ACHN (cell line): ENCODE results near the gene PRKD1.
"Not testable (repeated sequence)": the region's sequence is repeated elsewhere in the genome, so short reads cannot be mapped to it uniquely, and the experiment has no call there.

ENCODE experiments used
- DNase-seq: peaks from one replicate; pipeline ENCODE4 v3.0.0-alpha.2; 2015
- in situ Hi-C: cut with HindIII; loops from 2 replicates; pipeline ENCODE4 v1.10.0; 2017; ENCODE audit warnings: low sequenced_read_pairs, low pct_ligation_motif_present, low pct_unique_long_range_greater_than_20kb

The PRKD1 gene

DNA sequence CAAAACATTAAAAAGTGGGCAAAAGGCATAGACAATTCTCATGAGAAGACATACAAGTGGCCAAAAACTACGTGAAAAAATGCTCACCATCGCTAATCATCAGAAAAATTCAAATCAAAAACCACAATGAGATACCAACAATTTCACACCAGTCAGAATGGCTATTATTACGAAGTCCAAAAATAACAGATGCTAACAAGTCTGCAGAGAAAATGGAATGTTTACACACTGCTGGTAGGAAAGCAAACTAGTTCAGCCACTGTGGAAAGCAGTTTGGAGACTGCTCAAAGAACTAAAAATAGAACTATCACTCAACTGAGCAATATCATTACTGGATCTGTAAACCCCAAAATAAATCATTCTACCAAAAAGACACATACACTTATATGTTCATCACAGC, 76.2 kb downstream of the PRKD1 start:
- in situ Hi-C loops, result no loop called here

DNA sequence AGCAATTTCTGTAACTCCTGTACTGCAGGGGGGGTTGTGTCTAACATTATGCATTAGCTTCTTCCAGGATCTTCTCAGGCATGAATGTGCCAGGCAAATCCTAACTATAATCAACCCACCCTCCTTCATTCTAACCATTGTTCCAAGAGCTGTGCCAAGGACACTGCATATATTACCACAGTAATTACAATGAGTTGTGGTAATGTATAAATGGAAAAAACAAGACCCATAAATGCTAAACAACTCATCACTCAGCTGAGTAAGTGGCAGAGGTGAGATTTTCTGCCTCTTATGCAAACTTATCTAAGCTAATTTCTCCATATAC, 80.6 kb downstream of the PRKD1 start:
- in situ Hi-C loops, result no loop called here
- no peak for DNase-seq

More for the DNA sequence above, 76.2 kb downstream of the PRKD1 start:
- DNase-seq, result no peak

DNA sequence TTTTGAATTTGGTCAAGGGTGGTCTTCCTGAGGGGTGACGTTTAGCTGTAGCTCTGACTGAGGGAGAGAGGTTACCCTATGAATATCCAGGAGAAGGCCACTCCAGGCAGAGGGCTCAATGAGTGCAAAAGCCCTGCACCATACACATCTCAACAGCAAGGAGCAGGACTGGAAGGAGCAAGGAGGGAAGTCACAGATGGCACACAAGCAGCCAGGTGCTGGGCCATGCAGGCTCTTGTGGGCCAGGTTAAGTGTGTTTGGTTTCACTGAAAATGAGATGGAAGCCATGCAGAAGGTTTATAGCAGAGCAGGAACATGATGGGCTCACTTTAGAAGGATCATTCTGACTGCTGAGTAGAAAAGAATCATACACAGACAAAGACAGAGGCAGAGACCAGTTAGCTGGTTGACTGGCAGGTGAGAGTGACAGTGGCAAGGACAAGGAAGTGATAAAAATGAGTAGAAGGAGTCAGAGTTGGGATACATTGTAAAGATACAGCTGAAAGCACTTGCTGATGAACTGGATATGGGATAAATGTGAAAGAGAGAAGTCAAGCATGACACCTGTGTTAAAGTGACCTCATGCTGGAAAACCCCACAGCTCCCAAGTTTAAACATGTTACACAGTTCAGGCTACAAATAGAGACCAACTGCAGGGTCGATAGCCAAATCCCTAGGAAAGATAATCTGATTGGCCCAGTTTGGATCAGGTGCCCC, 81.2 kb downstream of the PRKD1 start:
- in situ Hi-C loops, result no loop called here
- DNase-seq, result peak; percentile 72

DNA sequence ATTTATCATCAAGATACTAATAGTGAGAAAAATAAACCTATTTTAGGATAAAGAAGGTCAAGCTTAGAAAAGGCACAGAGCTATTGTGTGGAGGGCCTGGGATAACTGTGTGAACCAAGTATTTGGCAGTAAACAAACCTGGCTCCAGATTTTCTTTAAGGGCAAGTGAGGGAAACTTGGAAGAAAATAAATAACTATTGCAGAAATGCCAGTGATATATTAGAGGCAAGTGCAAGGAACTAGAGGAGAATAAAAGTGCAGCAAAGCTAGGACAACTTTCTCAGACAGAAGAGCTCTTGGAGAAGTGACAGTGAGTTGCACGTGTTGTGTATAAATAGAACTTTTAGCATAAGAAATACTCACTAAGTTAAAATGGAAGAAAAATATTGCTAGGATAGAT, 83.7 kb downstream of the PRKD1 start:
- in situ Hi-C loops, result no loop called here
- DNase-seq, result no peak

DNA sequence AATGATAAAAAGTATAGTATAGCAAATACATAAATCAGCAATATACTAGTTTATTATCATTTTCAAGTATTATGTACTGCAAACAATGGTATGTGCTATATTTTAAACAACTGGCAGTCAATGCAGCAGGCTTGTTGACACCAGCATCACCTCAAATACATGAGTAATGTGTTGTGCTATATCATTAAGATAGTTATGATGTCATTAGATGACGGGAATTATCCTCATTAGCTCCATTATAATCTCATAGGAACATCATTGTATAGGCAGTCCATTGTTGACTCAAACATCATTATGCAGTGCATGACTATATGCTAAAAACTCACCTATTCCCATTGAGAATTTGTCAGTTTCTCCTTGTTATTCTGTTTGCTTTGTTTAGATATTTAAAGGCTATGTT, 85.4 kb downstream of the PRKD1 start:
- DNase-seq, result no peak
- in situ Hi-C loops, result no loop called here

DNA sequence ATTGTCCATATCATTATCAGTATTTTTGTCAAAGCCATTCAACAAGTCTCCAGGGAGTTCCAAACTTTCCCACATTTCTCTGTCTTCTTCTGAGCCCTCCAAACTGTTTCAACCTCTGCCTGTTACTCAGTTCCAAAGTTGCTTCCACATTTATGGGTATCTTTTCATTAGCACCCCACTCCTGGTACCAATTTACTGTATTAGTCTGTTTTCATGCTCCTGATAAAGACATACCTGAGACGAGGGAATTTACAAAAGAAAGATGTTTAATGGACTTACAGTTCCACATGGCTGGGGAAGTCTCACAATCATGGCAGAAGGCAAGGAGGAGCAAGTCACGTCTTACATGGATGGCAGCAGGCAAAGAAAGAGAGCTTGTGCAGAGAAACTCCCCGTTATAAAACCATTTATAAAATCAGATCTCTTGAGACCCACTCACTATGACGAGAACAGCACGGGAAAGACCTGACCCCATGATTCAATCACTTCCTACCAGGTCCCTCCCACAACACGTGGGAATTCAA, 87.2 kb downstream of the PRKD1 start:
- in situ Hi-C loops, DNase-seq: not testable (repeated sequence)

DNA sequence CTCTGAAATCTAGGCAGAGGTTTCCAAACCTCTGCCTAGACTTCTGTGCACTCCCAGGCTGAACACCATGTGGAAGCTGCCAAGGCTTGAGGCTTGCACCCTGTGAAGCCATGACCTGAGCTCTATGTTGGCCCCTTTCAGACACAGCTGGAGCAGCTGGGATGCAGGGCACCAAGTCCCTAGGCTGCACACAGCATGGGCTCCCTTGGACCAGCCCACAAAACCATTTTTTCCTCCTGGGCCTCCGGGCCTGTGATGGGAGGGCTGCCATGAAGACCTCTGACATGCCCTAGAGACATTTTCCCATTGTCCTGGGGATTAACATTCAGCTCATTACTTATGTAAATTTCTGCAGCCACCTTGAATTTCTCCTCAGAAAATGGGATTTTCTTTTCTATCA, 88.0 kb downstream of the PRKD1 start:
- DNase-seq, in situ Hi-C loops: not testable (repeated sequence)

DNA sequence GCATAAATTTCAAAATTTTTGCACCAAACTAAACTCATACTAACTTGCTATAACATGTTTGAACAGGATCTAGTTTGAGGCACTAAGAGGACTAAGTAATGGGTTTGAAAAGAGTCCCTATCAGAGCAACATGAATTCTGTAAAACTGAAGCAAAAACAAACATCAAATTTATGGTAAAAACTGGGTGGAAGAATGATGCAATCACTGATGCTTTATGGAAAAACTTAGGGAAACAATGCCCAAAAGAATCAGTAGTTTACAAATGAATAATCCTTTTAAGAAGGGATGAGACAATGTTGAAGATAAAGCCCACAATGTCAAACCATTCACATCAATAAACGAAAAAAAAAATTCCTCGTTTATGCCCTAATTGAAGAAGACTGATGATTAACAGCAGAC, 88.9 kb downstream of the PRKD1 start:
- no peak for DNase-seq
- in situ Hi-C loops, result no loop called here

DNA sequence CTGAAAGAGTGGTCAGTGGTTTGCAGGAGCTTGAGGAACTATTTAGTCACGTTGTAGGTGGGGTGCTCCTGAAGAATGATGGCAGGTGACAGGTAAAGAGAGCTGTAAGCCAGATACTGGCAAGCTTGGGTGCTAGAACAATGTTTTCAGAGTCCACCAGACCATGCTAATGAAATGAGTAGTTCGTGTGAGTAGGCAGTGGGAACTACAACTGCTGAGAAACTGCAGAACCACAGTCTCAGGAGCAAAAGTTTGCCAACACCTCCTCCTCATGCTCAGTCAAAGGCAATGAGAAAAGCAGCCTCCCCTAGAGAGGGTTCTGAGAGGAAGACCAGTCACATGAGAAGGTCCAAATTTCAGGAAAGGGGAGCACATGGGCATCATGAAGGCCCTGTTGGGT, 91.3 kb downstream of the PRKD1 start:
- no peak for DNase-seq
- in situ Hi-C loops, result no loop called here

DNA sequence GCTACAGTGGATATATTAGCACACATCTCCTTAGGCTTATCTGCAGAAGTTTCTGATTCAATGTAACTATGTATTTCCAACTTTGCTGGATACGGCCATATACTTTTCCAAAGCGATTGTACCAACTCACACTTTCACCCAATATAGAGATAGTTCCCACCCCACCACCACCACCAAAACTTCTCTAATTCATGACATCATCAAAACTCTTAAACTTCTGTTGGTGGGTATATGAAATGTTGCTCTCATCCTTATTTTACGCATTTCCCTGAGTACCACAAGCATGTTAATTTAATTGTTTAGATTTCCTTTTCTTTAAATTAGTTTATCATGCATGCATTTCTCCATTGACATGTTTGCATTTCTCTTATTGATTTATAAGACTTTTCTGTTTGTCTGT, 95.6 kb downstream of the PRKD1 start:
- in situ Hi-C loops, result no loop called here
- DNase-seq, result no peak

DNA sequence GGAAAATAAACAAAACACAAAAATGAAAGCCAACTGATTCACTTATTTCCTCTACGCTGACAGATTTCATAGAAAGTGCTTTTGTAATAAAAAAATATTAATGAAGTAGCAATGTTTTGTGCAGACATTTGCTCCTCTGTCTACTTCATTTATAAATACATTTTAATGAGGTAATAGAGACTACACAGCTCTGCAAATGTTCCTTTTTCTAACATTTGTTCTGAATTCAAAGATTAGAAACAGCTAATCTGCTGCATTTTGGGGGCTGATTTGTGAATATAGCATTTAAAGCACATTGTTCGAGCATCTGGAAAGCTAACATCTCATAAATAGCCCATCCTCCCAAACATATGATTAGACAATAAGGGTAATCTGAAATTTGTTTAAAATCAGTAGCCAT, 97.8 kb downstream of the PRKD1 start:
- no peak for DNase-seq
- in situ Hi-C loops, result no loop called here

DNA sequence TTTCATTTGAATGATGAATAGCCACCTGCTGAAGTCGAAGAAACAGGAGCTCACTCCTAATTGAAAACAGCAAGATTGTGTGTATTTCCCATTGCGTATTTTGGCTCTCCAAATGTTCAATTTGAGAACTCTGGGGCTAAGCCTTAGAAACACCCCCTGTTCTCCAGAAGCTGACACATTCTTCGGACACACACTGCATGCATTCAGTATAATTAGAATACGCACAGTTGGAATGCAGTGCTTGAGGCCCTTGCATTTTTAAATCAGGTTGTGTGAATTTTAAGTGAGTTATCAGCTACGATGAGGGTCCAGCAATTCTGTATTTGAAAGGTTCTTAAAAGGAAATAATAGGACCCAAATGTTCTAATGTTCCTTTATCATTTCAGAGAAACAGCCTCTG, 103.8 kb downstream of the PRKD1 start:
- in situ Hi-C loops, result no loop called here
- DNase-seq, result no peak

DNA sequence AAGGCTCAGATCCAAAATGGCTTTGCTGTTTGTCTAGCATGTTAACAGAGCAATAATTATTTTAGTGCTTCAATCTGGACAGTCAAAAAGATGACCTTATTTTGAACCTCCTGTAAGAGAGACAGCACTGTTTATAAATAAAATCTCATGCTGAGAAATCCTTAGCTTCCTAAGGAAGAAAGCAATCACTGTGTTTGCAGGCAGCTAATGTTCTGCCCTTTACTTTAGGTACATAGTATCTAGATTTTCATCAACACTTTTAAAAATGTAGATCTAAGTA, 105.3 kb downstream of the PRKD1 start:
- DNase-seq, result no peak
- in situ Hi-C loops, result no loop called here

DNA sequence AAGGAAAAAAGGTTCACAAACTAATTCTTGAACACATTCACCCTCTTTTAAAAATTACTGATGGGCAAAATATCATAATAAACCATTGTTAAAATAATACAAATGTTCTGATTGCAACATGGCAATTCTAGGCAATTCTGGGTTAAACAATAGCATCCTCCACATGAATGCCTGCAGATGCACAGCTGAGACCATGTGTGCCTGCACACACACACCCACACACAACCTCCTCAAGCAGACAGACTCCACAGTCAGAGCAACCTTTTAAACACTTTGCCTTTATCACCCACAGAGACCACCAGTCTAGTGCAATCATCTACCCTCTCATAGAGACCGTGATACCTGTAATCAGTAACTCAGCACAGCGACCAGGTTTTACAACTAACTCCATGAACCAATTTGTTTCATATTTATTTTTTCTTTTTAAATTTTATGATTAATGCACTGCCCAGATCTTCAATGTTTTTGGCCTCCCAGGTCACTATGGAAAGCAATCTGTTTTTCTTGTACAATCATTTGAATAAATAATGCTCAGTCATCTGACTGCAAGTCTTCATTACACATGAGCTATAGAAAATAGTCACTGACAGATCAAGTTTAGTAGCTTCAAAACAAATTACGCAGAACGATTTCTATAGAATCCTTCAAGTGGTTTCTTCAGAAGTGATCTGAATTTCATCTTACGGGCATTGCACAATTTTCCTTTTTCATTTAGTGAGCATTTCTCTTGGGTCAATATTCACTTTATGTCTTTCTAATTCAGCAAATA, 105.8 kb downstream of the PRKD1 start:
- in situ Hi-C loops, result no loop called here

DNA sequence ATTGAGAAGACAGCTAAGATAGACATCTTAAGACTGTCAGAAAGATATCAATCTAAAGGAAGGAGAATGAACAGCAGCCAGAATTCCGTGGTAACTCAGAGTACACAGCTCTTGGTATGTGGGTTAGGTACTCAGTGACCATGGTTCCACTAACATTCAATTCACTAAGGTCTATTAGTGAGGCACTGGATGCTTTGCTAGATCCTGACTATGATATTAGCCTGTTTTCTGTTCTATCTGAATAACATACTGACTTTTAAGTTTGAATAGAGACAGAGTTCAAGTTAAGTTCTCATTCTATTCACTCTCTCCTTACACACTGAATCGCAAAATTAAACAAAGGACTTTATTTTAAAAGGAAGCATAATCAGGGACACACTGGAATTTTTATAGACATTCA, 106.4 kb downstream of the PRKD1 start:
- no peak for DNase-seq

More for the DNA sequence above, 105.8 kb downstream of the PRKD1 start:
- DNase-seq, result no peak

DNA sequence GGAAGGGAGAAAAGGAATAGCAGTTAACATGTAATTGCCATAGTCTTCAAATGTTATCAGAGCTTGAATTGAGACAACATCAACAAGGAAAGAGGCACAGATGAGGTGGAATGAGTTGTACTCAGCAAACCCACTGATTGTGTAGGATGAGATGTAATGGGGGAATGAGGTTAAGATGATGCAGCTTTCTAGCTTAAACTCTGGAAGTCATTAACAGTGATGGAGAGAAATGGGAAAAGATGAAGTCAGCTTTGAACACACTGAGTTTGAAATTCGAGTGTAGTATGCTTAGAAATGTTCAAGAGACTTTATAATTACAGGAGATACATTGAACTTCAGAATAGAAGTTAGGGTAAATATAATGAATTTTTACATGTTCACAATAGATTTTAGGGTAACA, 106.9 kb downstream of the PRKD1 start:
- no peak for DNase-seq
- in situ Hi-C loops, result no loop called here

More for the DNA sequence above, 106.4 kb downstream of the PRKD1 start:
- in situ Hi-C loops, result no loop called here

DNA sequence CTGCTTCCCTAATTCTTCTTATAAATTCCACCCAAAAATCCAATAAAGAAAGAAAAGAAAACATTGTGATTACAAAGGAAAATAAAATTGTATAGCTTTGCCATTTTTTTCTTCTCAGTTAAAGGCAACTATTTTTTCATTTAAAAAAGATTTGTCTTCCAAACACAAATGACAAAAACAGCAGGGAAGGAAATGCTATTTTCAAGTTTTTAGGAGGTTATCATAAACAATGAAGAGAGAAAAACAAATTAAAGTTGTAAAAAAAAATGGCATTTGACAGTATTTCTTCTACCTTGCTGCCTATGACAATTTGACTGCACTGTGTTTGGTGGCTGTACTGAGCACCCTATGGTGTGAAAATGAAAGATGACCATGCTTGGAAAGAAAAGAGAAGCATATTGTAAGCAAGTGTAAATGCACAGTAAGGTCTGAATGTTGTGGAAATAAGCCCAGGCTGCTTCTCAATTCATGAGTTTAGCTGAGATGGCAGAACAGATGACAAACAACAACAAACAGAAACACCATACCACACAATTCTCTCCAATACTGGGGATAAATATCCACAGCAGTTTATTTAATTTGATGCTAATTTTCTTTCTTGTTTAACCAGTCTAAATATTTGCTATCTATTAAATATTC, 109.8 kb downstream of the PRKD1 start:
- DNase-seq, result no peak
- in situ Hi-C loops, result no loop called here

DNA sequence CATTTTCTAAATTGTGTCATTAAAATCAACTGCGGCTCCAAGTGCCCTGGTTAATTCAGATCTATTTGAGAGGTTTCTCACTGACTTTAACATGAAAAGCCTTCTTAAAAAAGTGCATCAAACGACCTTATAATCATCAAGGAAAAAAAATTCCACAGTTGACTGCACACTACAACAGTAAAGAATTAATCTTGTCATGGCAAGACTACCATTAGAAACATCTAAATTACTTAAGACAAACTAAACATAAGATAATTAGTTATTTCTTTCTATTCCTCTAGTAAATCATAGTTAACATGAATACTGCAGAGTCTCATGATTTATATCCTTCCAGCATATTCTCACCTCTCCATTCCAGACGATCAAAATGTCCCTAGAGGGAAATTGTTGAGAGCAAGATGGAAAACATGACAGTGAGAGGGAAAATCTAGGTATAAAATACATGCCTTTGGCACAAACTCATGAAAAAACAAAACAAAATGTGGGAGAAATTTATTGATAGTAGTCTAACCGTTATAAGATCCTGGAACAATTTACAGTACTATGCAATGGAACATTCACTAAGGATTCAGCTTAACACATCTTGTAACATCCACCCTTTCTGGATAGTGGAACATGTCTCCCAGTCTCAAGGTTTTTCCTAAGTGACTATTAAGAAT, 112.5 kb downstream of the PRKD1 start:
- no peak for DNase-seq
- in situ Hi-C loops, result no loop called here
